ENCODE measurements around the gene DNAJC15. TPM values are rescaled to one million over a fixed set of nuclear protein-coding genes. Genes with fewer than 3 reads are reported as not detected.

Gene DNAJC15
- total RNA-seq, 1 experiment from 2014 or later: 10.8 TPM

DNA sequence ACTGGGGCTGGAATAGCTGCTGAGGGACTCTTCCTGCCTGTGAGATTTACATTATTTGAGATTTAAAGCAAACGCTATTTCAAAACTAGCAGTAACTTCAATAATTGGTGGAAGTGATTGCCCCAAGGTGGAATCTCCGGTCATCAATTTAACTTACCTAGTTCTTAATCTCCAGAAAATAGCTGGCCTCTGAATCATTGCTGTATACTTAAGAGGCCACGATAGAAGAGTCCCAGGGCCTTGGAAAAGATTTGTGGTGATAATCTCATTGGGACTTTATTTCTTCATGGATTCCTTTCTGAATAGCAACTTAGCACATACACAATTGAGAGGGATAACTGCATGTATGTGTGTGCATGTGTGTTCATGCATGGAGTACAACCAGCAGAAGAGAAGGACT lies 120.2 kb downstream of the DNAJC15 start:
- no peak for TF ChIP-seq POLR2A (IDR thresholded peaks at IDR 0.05; ENCODE audit: borderline replicate concordance, extremely low read depth, insufficient read depth, insufficient read length)
- TF ChIP-seq YY1 (IDR thresholded peaks at IDR 0.05; ENCODE audit: extremely low read depth, insufficient replicate concordance, low read depth, low read length): no peak
- no peak overlapping the region for H3K27ac ChIP-seq (ENCODE audit: low read depth, low read length)
- ATAC-seq: no peak
- no peak for DNase-seq (ENCODE audit: low read depth, low spot score)
- H3K4me2 ChIP-seq (ENCODE audit: low read length): no peak overlapping the region
- H3K36me3 ChIP-seq (ENCODE audit: control insufficient read depth in 1 of 2, insufficient read depth in 2 of 2, low read length in 2 of 2): no peaks in the 10 kb centered on the region
- H3K9me3 ChIP-seq (ENCODE audit: control insufficient read depth in 1 of 2, insufficient read depth in 1 of 2, low read depth in 1 of 2, low read length in 2 of 2): no peaks in the 10 kb centered on the region
- H2AFZ ChIP-seq (ENCODE audit: low read depth, low read length, poor library complexity, severe bottlenecking): no peak overlapping the region
- no peaks in the 10 kb centered on the region for H4K20me1 ChIP-seq (ENCODE audit: insufficient read depth)
- H3K9ac ChIP-seq (ENCODE audit: low read length): no peak overlapping the region
- H3K4me1 ChIP-seq (ENCODE audit: control insufficient read depth in 1 of 2, insufficient read depth in 2 of 2, low read length in 2 of 2): no peaks in the 10 kb centered on the region
- no peaks in the 10 kb centered on the region for H3K79me2 ChIP-seq (ENCODE audit: insufficient read depth, low read length)
- POLR2A ChIA-PET: no interaction called here
- no TSS peak for BruUV-seq (replicated peaks)
- intact Hi-C loops (cut with micrococcal nuclease): no loop called here
- no peaks in the 10 kb centered on the region for H3K9me2 ChIP-seq (ENCODE audit: insufficient read depth)
- RAD21 ChIA-PET (ENCODE audit: low non-redundant PET in 1 of 2, low total read pairs in 2 of 2, uncharacterized antibody in 2 of 2, unreplicated experiment in 2 of 2): no interaction called here
- CTCF ChIA-PET: no interaction called here
- H3K4me3 ChIP-seq (replicated peaks in 1 of 2; ENCODE audit: low read depth in 1 of 2, low read length in 2 of 2): no peak overlapping the region
- H3K27me3 ChIP-seq (ENCODE audit: insufficient read depth, low read length): no peaks in the 10 kb centered on the region

- Histone ChIP-seq H3K4me3 (replicated peaks in 1 of 2; ENCODE audit: low read depth in 1 of 2, low read length in 2 of 2) (no peak overlapping the region), H3K4me2 (ENCODE audit: low read length) (no peak overlapping the region), H2AFZ (ENCODE audit: low read depth, low read length, poor library complexity, severe bottlenecking) (no peak overlapping the region), H3K9me2 (ENCODE audit: insufficient read depth) (no peaks in the 10 kb centered on the region), H3K79me2 (ENCODE audit: insufficient read depth, low read length) (no peaks in the 10 kb centered on the region), H3K27me3 (ENCODE audit: insufficient read depth, low read length) (no peaks in the 10 kb centered on the region), H3K9me3 (ENCODE audit: control insufficient read depth in 1 of 2, insufficient read depth in 1 of 2, low read depth in 1 of 2, low read length in 2 of 2) (no peaks in the 10 kb centered on the region), H4K20me1 (ENCODE audit: insufficient read depth) (no peaks in the 10 kb centered on the region), H3K27ac (ENCODE audit: low read depth, low read length) (no peak overlapping the region), H3K9ac (ENCODE audit: low read length) (no peak overlapping the region), H3K36me3 (ENCODE audit: control insufficient read depth in 1 of 2, insufficient read depth in 2 of 2, low read length in 2 of 2) (no peaks in the 10 kb centered on the region), H3K4me1 (ENCODE audit: control insufficient read depth in 1 of 2, insufficient read depth in 2 of 2, low read length in 2 of 2) (no peaks in the 10 kb centered on the region)
- BruUV-seq (replicated peaks): no TSS peak
- TF ChIP-seq JUND (IDR thresholded peaks at IDR 0.05) (no peak), POLR2AphosphoS5 (IDR thresholded peaks at IDR 0.05; ENCODE audit: low read depth, low read length) (no peak), ZNF274 (IDR thresholded peaks at IDR 0.05; ENCODE audit: low read depth, low read length) (no peak), CEBPB (IDR thresholded peaks at IDR 0.05; ENCODE audit: low read depth) (no peak), REST (IDR thresholded peaks at IDR 0.05; ENCODE audit: low read depth) (no peak), SRF (IDR thresholded peaks at IDR 0.05; ENCODE audit: low read depth) (no peak), EZH2 (IDR thresholded peaks at IDR 0.05) (no peak), FOSL1 (IDR thresholded peaks at IDR 0.05; ENCODE audit: low read depth) (no peak), ELF1 (IDR thresholded peaks at IDR 0.05; ENCODE audit: borderline replicate concordance, low read depth) (no peak)
- TF ChIP-seq, protein P1, sequence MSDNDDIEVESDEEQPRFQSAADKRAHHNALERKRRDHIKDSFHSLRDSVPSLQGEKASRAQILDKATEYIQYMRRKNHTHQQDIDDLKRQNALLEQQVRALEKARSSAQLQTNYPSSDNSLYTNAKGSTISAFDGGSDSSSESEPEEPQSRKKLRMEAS (IDR thresholded peaks at IDR 0.05): no peak
- intact Hi-C loops (cut with micrococcal nuclease): no loop called here
- no peak for DNase-seq (ENCODE audit: low read depth, low spot score)
- RAD21 ChIA-PET (ENCODE audit: low non-redundant PET in 1 of 2, low total read pairs in 2 of 2, uncharacterized antibody in 2 of 2, unreplicated experiment in 2 of 2): no interaction called here
- POLR2A ChIA-PET: interaction anchor here (1.8 kb wide), 1 partner anchor 13 kb away, joined by 4 read pairs; no protein-coding TSS in a partner anchor
- no peak for ATAC-seq
- CTCF ChIA-PET: no interaction called here
Observed at GRCh38 chr13:43145534-43146196, 122.3 kb downstream of the DNAJC15 start.

Data from HCT116 (cell line).